Measurements from ENCODE around the gene LTBP1. TPM values are rescaled to one million over a fixed set of nuclear protein-coding genes. Genes with fewer than 3 reads are reported as not detected.

The LTBP1 gene
- total and polyA plus RNA-seq, 7 experiments from 2014 or later: 0.29 to 2.1 TPM; not detected in 5

DNA sequence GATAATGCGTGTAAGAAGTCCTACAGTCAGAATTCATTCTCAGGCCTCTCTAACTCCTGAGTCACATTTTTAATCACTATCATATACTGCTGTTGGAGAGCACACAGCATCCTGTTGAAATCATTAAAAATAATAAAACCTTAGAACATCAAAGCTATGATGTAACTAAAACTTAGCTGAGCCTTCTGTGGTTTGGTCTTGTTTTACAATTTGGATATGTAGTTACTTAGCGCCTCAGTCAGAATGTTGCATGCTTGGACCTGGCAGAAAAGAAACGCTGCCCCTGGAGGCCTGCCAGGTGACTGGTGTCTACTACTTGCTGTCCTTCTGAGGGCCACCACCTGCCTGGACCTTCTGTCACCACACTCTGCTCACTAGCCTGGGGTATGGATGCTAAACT is 268.5 kb downstream of the LTBP1 start:
- ATAC-seq: no peak
- CTCF ChIA-PET: no interaction called here

DNA sequence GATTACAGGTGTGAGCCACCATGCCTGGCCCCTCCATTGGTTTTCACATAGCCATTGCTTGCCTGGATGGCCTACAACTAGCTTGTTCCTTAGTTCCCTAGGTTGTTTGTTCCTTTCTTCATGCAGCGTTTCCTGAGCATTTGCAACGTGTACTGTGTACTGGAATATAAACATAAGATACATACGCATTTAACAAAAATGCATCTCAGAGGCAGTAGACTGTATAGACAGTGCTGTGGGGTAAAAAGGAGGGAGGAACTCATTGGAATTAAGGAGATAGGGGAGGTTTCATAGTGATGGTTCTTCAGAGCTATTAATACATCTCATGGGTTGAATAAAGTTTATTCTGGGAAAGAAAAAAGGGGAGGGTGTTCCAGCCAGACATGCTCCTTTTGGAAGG is 269.2 kb downstream of the LTBP1 start:
- Histone ChIP-seq H3K36me3 (ENCODE audit: control insufficient read depth in 2 of 3, insufficient read depth in 3 of 3, low read length in 3 of 3) (no peaks in the 10 kb centered on the region), H3K27me3 (ENCODE audit: control insufficient read depth in 2 of 2, insufficient read depth in 2 of 2, low read length in 2 of 2) (no peaks in the 10 kb centered on the region), H3K4me3 (ENCODE audit: low read length) (no peak overlapping the region), H3K27ac (ENCODE audit: low read depth, low read length) (no peak overlapping the region), H3K4me1 (ENCODE audit: control insufficient read depth in 2 of 2, insufficient read depth in 2 of 2, low read length in 2 of 2) (no peaks in the 10 kb centered on the region), H3K9me3 (ENCODE audit: control insufficient read depth in 2 of 3, low read length in 3 of 3) (no peaks in the 10 kb centered on the region)
- intact Hi-C loops (cut with micrococcal nuclease): no loop called here
- DNase-seq (no peak), ATAC-seq (no peak)
- Mint-ChIP-seq H3K27me3 (peaks cover 0 to 13% (median 8%) of the 10 kb centered on the region in 5 donors), H3K9me3 (no peaks in the 10 kb centered on the region), H3K36me3 (no peaks in the 10 kb centered on the region), H3K4me3 (no peak overlapping the region), H3K27ac (no peak overlapping the region), H3K4me1 (peaks cover 0 to 12% (median 0%) of the 10 kb centered on the region in 7 donors)
- CTCF ChIA-PET: no interaction called here
- POLR2A ChIA-PET: no interaction called here

More for the DNA sequence above, 268.5 kb downstream of the LTBP1 start:
- intact Hi-C loops (cut with micrococcal nuclease): no loop called here
- Mint-ChIP-seq H3K36me3 (no peaks in the 10 kb centered on the region), H3K4me3 (no peak overlapping the region), H3K27me3 (peaks cover 0 to 13% (median 5%) of the 10 kb centered on the region in 5 donors), H3K4me1 (peaks cover 0 to 8% (median 0%) of the 10 kb centered on the region in 7 donors), H3K27ac (no peak overlapping the region), H3K9me3 (no peaks in the 10 kb centered on the region)
- H3K9me3 ChIP-seq (ENCODE audit: control insufficient read depth in 2 of 3, low read length in 3 of 3): no peaks in the 10 kb centered on the region
- H3K4me1 ChIP-seq (ENCODE audit: control insufficient read depth in 2 of 2, insufficient read depth in 2 of 2, low read length in 2 of 2): no peaks in the 10 kb centered on the region
- POLR2A ChIA-PET: no interaction called here
- H3K4me3 ChIP-seq (ENCODE audit: low read length): no peak overlapping the region
- H3K27ac ChIP-seq (ENCODE audit: low read depth, low read length): no peak overlapping the region
- DNase-seq: no peak
- H3K36me3 ChIP-seq (ENCODE audit: control insufficient read depth in 2 of 3, insufficient read depth in 3 of 3, low read length in 3 of 3): no peaks in the 10 kb centered on the region
- no peaks in the 10 kb centered on the region for H3K27me3 ChIP-seq (ENCODE audit: control insufficient read depth in 2 of 2, insufficient read depth in 2 of 2, low read length in 2 of 2)

- H3K4me3 Mint-ChIP-seq: no peak overlapping the region
- no peaks in the 10 kb centered on the region for H3K36me3 Mint-ChIP-seq
- ChIA-PET POLR2A (no interaction called here), CTCF (no interaction called here)
- no peaks in the 10 kb centered on the region for H3K27me3 ChIP-seq (ENCODE audit: control insufficient read depth in 2 of 2, insufficient read depth in 2 of 2, low read length in 2 of 2)
- H3K9me3 Mint-ChIP-seq: no peaks in the 10 kb centered on the region
- no peak overlapping the region for H3K4me3 ChIP-seq (ENCODE audit: low read length)
- no peak for ATAC-seq
- no peak overlapping the region for H3K27ac Mint-ChIP-seq
- peaks cover 0 to 12% (median 0%) of the 10 kb centered on the region in 7 donors for H3K4me1 Mint-ChIP-seq
- DNase-seq: no peak
- H3K9me3 ChIP-seq (ENCODE audit: control insufficient read depth in 2 of 3, low read length in 3 of 3): no peaks in the 10 kb centered on the region
- no peak overlapping the region for H3K27ac ChIP-seq (ENCODE audit: low read depth, low read length)
- peaks cover 0 to 18% (median 7%) of the 10 kb centered on the region in 5 donors for H3K27me3 Mint-ChIP-seq
- intact Hi-C loops (cut with micrococcal nuclease): no loop called here
- H3K36me3 ChIP-seq (ENCODE audit: control insufficient read depth in 2 of 3, insufficient read depth in 3 of 3, low read length in 3 of 3): no peaks in the 10 kb centered on the region
- no peaks in the 10 kb centered on the region for H3K4me1 ChIP-seq (ENCODE audit: control insufficient read depth in 2 of 2, insufficient read depth in 2 of 2, low read length in 2 of 2)
Measured at GRCh38 chr2:33216508-33217182, 269.9 kb downstream of the LTBP1 start.

DNA sequence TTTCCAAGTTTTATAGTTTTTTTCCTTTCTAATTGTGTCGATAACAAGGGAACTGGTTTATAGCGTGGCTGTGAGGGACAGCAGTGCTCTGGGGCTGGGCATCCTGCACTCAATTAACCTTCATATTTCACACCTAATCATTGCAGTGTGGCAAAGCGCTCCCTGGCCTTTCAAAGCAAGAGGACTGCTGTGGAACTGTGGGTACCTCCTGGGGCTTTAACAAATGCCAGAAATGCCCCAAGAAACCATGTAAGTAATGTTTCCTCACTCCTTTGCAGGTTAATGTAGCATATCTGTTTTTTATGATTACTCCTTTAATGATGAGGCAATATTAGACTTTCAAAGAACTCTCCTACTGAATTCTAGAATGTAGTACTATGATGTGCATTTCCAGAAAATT is 270.7 kb downstream of the LTBP1 start:
- ChIA-PET CTCF (no interaction called here), POLR2A (no interaction called here)
- H3K27me3 ChIP-seq (ENCODE audit: control insufficient read depth in 2 of 2, insufficient read depth in 2 of 2, low read length in 2 of 2): no peaks in the 10 kb centered on the region
- intact Hi-C loops (cut with micrococcal nuclease): no loop called here
- peaks cover 0 to 19% (median 5%) of the 10 kb centered on the region in 5 donors for H3K27me3 Mint-ChIP-seq
- H3K9me3 ChIP-seq (ENCODE audit: control insufficient read depth in 2 of 3, low read length in 3 of 3): no peaks in the 10 kb centered on the region
- no peaks in the 10 kb centered on the region for H3K36me3 ChIP-seq (ENCODE audit: control insufficient read depth in 2 of 3, insufficient read depth in 3 of 3, low read length in 3 of 3)
- DNase-seq (no peak), ATAC-seq (no peak)
- peaks cover 0 to 12% (median 0%) of the 10 kb centered on the region in 7 donors for H3K4me1 Mint-ChIP-seq
- H3K36me3 Mint-ChIP-seq: no peaks in the 10 kb centered on the region
- no peaks in the 10 kb centered on the region for H3K9me3 Mint-ChIP-seq
- no peak overlapping the region for H3K27ac Mint-ChIP-seq
- no peaks in the 10 kb centered on the region for H3K4me1 ChIP-seq (ENCODE audit: control insufficient read depth in 2 of 2, insufficient read depth in 2 of 2, low read length in 2 of 2)
- no peak overlapping the region for H3K27ac ChIP-seq (ENCODE audit: low read depth, low read length)
- H3K4me3 Mint-ChIP-seq: no peak overlapping the region
- H3K4me3 ChIP-seq (ENCODE audit: low read length): no peak overlapping the region

DNA sequence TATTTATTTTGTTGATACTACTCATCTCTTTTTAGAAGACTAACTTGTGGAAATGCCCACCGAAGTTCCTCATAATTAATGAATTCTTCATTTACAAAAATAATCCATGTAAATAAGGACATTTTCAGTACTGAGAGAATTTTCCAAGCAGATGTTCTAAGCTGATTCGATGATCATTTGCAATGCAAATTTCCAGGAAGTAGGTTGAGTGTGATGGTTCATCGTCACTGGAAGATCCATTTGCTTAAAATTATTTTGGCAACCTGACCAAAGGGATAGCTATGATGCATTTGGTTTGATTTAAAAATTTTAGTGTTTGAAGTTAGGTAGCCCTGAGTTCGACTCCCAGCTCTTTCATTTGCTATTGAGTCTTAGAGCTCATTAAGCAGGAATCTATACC is 272.4 kb downstream of the LTBP1 start:
- Histone ChIP-seq H3K4me1 (ENCODE audit: control insufficient read depth in 2 of 2, insufficient read depth in 2 of 2, low read length in 2 of 2) (no peaks in the 10 kb centered on the region), H3K27me3 (ENCODE audit: control insufficient read depth in 2 of 2, insufficient read depth in 2 of 2, low read length in 2 of 2) (no peaks in the 10 kb centered on the region), H3K4me3 (ENCODE audit: low read length) (no peak overlapping the region), H3K36me3 (ENCODE audit: control insufficient read depth in 2 of 3, insufficient read depth in 3 of 3, low read length in 3 of 3) (no peaks in the 10 kb centered on the region), H3K9me3 (ENCODE audit: control insufficient read depth in 2 of 3, low read length in 3 of 3) (no peaks in the 10 kb centered on the region), H3K27ac (ENCODE audit: low read depth, low read length) (no peak overlapping the region)
- Mint-ChIP-seq H3K27ac (no peak overlapping the region), H3K9me3 (no peaks in the 10 kb centered on the region), H3K36me3 (no peaks in the 10 kb centered on the region), H3K27me3 (peaks cover 3 to 19% (median 5%) of the 10 kb centered on the region in 5 donors), H3K4me1 (peaks cover 0 to 12% (median 0%) of the 10 kb centered on the region in 7 donors), H3K4me3 (no peak overlapping the region)
- no peak for DNase-seq
- no peak for ATAC-seq
- CTCF ChIA-PET: no interaction called here
- intact Hi-C loops (cut with micrococcal nuclease): no loop called here
- POLR2A ChIA-PET: no interaction called here

DNA sequence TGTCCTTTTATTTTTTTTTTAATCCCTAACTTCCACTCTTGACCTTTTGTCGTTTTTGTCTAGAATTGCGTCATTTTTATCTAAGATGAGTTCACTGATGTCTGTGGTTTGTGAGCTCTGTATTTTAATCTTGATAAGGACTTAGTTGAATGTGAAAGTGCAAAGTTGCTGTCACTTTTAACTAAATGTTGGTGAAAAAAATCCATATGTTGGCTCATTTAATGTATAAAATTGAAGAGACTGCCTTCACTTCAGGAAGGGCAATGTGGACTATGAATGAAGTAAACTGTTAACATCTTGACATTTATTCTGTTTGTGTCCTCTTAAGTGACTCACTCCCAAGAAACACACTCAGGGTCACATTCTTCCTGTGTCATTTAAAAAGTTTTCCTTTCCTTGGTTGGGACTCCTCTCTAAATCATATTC is 273.1 kb downstream of the LTBP1 start:
- Mint-ChIP-seq H3K27me3 (peaks cover 0 to 19% (median 4%) of the 10 kb centered on the region in 5 donors), H3K27ac (no peak overlapping the region), H3K4me3 (no peak overlapping the region), H3K9me3 (no peaks in the 10 kb centered on the region), H3K36me3 (no peaks in the 10 kb centered on the region), H3K4me1 (peaks cover 0 to 9% (median 0%) of the 10 kb centered on the region in 7 donors)
- intact Hi-C loops (cut with micrococcal nuclease): loop anchor here in 1 of 2 donors (10.0 kb wide), 1 partner anchor 155 kb away; no protein-coding TSS in a partner anchor
- no peaks in the 10 kb centered on the region for H3K36me3 ChIP-seq (ENCODE audit: control insufficient read depth in 2 of 3, insufficient read depth in 3 of 3, low read length in 3 of 3)
- no peaks in the 10 kb centered on the region for H3K9me3 ChIP-seq (ENCODE audit: control insufficient read depth in 2 of 3, low read length in 3 of 3)
- DNase-seq (no peak), ATAC-seq (no peak)
- ChIA-PET POLR2A (no interaction called here), CTCF (no interaction called here)
- no peak overlapping the region for H3K4me3 ChIP-seq (ENCODE audit: low read length)
- H3K27ac ChIP-seq (ENCODE audit: low read depth, low read length): no peak overlapping the region
- no peaks in the 10 kb centered on the region for H3K4me1 ChIP-seq (ENCODE audit: control insufficient read depth in 2 of 2, insufficient read depth in 2 of 2, low read length in 2 of 2)
- no peaks in the 10 kb centered on the region for H3K27me3 ChIP-seq (ENCODE audit: control insufficient read depth in 2 of 2, insufficient read depth in 2 of 2, low read length in 2 of 2)

DNA sequence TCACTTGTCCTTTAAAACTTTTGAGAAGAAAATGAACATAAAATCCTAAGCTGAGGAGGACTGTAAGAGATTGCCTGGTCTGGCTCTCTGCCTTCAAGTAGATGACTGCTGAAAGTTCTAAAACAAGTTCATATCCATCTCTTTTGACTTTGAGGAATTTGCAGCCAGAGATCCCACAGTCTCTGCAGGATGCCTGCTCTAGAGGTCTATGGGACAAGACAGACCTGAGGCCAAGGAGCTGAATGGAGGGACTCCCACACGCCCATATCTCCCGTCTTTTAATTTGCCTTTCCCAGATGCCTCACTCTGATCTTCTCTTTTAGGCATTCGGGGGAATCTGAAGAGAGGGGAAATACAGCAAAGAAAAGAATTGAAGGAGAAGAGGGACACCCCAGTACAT is 273.8 kb downstream of the LTBP1 start:
- Histone ChIP-seq H3K27ac (ENCODE audit: low read depth, low read length) (no peak overlapping the region), H3K4me1 (ENCODE audit: control insufficient read depth in 2 of 2, insufficient read depth in 2 of 2, low read length in 2 of 2) (no peaks in the 10 kb centered on the region), H3K4me3 (ENCODE audit: low read length) (no peak overlapping the region), H3K27me3 (ENCODE audit: control insufficient read depth in 2 of 2, insufficient read depth in 2 of 2, low read length in 2 of 2) (no peaks in the 10 kb centered on the region), H3K9me3 (ENCODE audit: control insufficient read depth in 2 of 3, low read length in 3 of 3) (no peaks in the 10 kb centered on the region), H3K36me3 (ENCODE audit: control insufficient read depth in 2 of 3, insufficient read depth in 3 of 3, low read length in 3 of 3) (no peaks in the 10 kb centered on the region)
- ATAC-seq (no peak), DNase-seq (no peak)
- Mint-ChIP-seq H3K9me3 (peaks cover 0 to 2% (median 0%) of the 10 kb centered on the region in 11 donors), H3K27me3 (peaks cover 0 to 19% (median 4%) of the 10 kb centered on the region in 5 donors), H3K36me3 (no peaks in the 10 kb centered on the region), H3K27ac (no peak overlapping the region), H3K4me3 (no peak overlapping the region), H3K4me1 (peaks cover 0 to 9% (median 0%) of the 10 kb centered on the region in 7 donors)
- ChIA-PET CTCF (no interaction called here), POLR2A (no interaction called here)
- intact Hi-C loops (cut with micrococcal nuclease): loop anchor here in 1 of 2 donors (10.0 kb wide), 1 partner anchor 154 kb away; no protein-coding TSS in a partner anchor

Data from naive thymus-derived CD4-positive, alpha-beta T cell (primary cell).